ENCODE measurements around the gene KCTD12. TPM values are rescaled to one million over a fixed set of nuclear protein-coding genes. Genes with fewer than 3 reads are reported as not detected.

The KCTD12 gene
- total RNA-seq, 2 experiments from 2014 or later, result 0.08 TPM; not detected in 1

- Histone ChIP-seq H4K20me1 (ENCODE audit: insufficient read depth, low read length) (no peaks in the 10 kb centered on the region), H3K27ac (ENCODE audit: low read depth, low read length, poor library complexity, severe bottlenecking) (no peak overlapping the region), H3K36me3 (ENCODE audit: insufficient read depth, low read length) (no peaks in the 10 kb centered on the region), H2AFZ (ENCODE audit: low read length) (no peak overlapping the region), H3K79me2 (ENCODE audit: insufficient read depth, low read depth, low read length) (no peaks in the 10 kb centered on the region), H3K4me2 (ENCODE audit: low read length) (no peak overlapping the region), H3K4me3 (ENCODE audit: low read depth, low read length, poor library complexity, severe bottlenecking) (no peak overlapping the region), H3K9me2 (ENCODE audit: insufficient read depth, low read length) (no peaks in the 10 kb centered on the region), H3K9me3 (ENCODE audit: low read length) (no peaks in the 10 kb centered on the region), H3K4me1 (ENCODE audit: insufficient read depth, low read length, poor library complexity, severe bottlenecking) (no peaks in the 10 kb centered on the region)
- ChIA-PET POLR2A (interaction anchor here (1.6 kb wide), 1 partner anchor 18 kb away, joined by 9 read pairs; no protein-coding TSS in a partner anchor), CTCF (ENCODE audit: unreplicated experiment) (interaction anchor here (0.6 kb wide), 1 partner anchor 19 kb away, joined by 3 read pairs; no protein-coding TSS in a partner anchor)
- no peak for TF ChIP-seq EZH2phosphoT487 (IDR thresholded peaks at IDR 0.05; ENCODE audit: borderline replicate concordance, low read depth, low read length)
- no peak for TF ChIP-seq CTCF (conservative IDR thresholded peaks at IDR 0.05; ENCODE audit: low read length)
- no peak for DNase-seq (ENCODE audit: low spot score)
- intact Hi-C loops (cut with micrococcal nuclease; ENCODE audit: unreplicated experiment), result no loop called here
- no TSS peak for BruUV-seq (replicated peaks)
Observed at GRCh38 chr13:76836311-76836710, 49.9 kb downstream of the KCTD12 start.

GRCh38 chr13:76833441-76833954, 52.7 kb downstream of the KCTD12 start:
- POLR2A ChIA-PET, result interaction anchor here (0.7 to 1.2 kb wide), 3 partner anchors 8 to 1037 kb away, joined by 3 read pairs; no protein-coding TSS in a partner anchor
- no TSS peak for BruUV-seq (replicated peaks)
- CTCF ChIA-PET (ENCODE audit: unreplicated experiment), result no interaction called here

More at GRCh38 chr13:76833441-76833954, 52.7 kb downstream of the KCTD12 start:
- Histone ChIP-seq H3K4me2 (ENCODE audit: low read length) (no peak overlapping the region), H3K27ac (ENCODE audit: low read depth, low read length, poor library complexity, severe bottlenecking) (no peak overlapping the region), H3K36me3 (ENCODE audit: insufficient read depth, low read length) (no peaks in the 10 kb centered on the region), H3K4me3 (ENCODE audit: low read depth, low read length, poor library complexity, severe bottlenecking) (no peak overlapping the region), H2AFZ (ENCODE audit: low read length) (no peak overlapping the region), H4K20me1 (ENCODE audit: insufficient read depth, low read length) (no peaks in the 10 kb centered on the region), H3K9me2 (ENCODE audit: insufficient read depth, low read length) (no peaks in the 10 kb centered on the region), H3K9me3 (ENCODE audit: low read length) (no peaks in the 10 kb centered on the region), H3K79me2 (ENCODE audit: insufficient read depth, low read depth, low read length) (no peaks in the 10 kb centered on the region), H3K4me1 (ENCODE audit: insufficient read depth, low read length, poor library complexity, severe bottlenecking) (no peaks in the 10 kb centered on the region)
- no peak for DNase-seq (ENCODE audit: low spot score)
- TF ChIP-seq EZH2phosphoT487 (IDR thresholded peaks at IDR 0.05; ENCODE audit: borderline replicate concordance, low read depth, low read length) (no peak), CTCF (conservative IDR thresholded peaks at IDR 0.05; ENCODE audit: low read length) (no peak)
- intact Hi-C loops (cut with micrococcal nuclease; ENCODE audit: unreplicated experiment), result no loop called here
